ENCODE results near the gene GBP7.
"Not testable (repeated sequence)": the region's sequence is repeated elsewhere in the genome, so short reads cannot be mapped to it uniquely, and the experiment has no call there.

The GBP7 gene

DNA sequence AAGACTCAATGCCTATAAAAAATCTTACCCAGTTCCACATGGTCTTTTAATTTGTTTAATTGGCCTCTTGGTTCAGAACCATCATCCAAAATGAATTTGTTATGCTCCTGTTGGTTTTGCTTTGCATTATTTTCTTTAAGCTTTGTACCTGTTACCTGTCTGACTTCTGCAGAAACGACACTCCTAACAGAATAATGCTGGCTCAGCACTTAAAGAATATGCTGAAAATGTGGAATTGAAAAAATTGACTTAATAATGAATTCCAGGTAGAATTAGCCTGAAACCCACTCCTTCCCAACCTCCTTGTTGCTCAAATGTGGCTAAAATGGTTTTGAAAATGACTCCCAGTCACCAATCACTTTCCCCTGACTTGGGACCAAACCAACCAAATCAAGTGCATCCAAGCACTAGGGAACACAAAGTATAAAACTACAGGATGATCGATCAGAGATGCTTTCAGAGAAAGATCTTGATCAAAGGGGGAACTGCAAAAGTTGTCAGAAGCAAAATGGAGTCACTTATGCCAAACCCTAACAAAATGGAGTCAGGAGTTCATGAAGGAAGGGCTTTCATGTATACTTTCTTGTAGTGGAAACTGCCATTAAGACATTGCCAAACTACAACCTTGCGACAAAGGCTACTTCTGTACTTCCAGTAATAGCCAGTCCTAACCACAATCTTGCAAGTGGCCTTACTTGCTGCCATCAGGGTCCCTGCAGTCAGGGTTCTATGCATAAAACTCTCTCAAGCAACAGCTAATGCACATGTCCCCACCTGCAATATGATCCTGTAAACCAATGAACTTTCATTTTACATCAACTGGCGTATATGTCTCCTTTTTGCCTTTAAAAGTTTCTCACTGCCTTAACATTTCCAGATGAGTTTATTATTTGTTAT lies 5.4 kb downstream of the GBP7 start:
- no peak for DNase-seq

DNA sequence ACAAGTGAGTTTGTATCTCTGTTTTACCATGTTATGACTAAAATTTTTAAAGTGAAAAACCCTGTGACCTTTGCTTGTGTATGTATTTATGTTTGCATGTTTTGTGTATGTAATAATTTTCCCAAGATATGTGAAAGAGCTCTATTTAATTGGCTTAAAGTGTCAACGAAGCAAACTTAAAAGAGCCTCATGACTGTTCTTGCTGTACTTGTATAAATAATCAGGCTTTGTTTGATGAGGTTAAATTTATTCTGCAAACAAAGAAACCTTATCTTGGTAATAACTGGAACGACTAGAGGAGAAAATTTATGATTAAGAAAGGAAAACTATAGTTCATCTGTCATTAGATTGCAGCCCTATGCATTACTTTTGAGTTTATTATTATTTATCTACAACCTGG lies 6.6 kb downstream of the GBP7 start:
- no peak for DNase-seq

DNA sequence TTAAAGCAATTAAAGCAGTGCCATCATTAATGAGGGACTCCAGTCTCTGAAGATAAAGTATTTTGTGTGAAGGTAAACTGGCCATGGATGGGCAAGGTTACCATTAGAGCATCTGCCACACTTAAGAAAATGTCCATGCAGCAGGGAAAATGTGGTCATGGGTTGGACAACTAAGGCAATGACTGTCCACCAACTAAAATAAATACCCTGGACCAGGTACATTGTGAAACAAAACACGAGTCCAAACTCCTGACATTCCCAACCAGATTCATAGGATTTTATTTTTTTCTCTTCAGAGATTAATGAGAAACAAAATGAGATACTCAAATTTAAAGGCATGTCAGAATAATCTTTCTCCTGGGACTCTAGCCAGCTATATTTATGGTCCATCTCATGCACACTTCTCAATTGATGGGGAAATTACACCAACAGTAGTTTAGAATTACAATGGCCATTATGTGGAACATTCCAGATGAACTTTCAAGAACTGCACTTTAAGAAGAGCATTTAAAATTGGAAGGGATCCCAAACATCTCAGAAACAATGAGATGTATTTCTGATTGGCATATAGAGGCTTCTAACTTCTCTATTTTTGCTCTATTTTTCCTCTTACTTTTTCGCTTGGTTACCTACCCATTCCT lies 8.1 kb downstream of the GBP7 start:
- DNase-seq = no peak

DNA sequence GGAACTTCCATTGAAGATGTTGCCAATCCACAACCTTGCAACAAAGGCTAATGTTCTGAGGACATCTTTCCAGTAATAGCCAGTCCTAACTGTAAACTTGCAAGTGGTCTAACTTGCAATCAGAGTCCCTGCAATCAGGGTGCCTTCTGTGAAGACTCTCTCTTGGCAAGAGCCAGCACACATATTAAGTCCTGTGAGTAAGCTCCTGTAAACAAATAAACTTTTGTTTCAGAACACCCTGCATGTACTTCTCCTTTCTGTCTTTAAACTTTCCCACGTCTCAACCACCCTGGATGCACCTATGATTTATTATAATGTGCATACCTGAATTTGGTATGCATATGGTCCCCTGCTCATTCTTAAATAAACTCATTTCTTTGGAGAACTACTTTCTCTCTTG lies 9.1 kb downstream of the GBP7 start:
- DNase-seq = no peak

DNA sequence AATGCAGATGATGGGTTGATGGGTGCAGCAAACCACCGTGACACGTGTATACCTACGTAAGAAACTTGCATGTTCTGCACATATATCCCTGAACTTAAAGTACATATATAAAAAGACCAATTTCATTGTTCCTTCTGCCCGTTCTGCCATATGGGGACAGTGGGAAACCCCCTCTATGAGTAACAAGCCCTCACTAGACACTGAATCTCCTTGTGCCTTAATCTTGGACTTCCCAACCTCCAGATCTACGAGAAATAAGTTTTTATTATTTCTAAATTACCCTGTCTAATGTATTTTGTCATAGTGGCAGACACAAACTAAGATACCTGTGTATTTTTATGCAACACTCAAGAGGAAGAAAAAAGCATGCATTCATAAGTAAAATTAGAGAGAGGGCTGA lies 10.0 kb downstream of the GBP7 start:
- no peak for DNase-seq

DNA sequence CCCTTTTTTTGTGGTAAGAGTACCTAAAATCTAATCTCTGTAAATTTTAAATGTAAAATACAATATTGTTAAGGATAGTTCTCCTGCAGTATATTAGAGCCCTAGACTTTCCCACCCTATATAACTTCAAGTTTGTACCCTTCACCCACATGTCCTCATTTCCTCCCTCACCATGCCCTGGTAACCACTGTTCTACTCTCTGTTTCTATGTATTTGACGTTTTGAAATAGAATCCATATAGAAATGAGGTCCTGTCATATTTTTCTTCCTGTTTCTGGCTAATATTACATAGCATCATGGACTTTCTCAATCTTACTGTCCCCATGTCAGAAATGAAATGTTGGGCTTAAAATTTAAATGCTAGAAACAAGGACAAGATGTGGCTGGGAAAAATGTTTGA lies 24.8 kb downstream of the GBP7 start:
- no peak for DNase-seq

DNA sequence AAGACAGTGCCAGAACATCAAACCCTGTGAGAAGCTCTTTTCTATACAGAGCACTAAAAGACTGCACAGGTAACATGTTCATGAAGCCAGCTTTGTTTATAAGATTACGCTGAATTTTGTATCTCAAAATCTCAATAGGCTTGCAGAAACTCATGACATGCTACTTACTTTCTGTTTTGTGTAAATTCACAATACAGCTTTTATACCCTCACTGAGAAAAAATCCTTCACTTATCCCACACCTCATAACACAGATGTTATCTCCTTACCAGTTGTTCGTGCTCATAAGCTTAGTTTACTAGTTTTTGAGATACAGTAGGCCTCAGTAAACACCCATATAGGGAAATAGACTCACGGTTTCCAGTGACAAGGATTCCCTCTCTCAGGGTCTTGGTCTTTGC lies 25.8 kb downstream of the GBP7 start:
- no peak for DNase-seq

DNA sequence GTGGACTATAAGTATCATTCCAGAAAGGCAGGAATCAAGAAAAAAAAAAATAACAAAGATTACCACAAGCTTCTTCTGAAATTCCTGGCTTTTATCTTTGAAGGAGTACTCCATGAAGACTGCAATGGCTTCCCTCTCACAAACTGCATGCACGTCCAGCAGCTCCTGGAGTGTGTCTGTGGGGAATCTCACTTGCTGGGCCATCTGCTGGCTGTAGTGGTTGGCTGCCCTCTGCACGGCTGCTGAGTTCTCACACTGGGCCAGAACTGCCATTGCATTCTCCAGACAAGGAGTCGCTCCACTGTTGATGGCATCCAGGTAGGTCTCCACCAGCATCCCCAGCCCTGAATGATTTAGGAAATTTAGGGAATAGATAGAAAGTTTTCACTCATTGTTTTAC lies 26.6 kb downstream of the GBP7 start:
- DNase-seq = no peak

DNA sequence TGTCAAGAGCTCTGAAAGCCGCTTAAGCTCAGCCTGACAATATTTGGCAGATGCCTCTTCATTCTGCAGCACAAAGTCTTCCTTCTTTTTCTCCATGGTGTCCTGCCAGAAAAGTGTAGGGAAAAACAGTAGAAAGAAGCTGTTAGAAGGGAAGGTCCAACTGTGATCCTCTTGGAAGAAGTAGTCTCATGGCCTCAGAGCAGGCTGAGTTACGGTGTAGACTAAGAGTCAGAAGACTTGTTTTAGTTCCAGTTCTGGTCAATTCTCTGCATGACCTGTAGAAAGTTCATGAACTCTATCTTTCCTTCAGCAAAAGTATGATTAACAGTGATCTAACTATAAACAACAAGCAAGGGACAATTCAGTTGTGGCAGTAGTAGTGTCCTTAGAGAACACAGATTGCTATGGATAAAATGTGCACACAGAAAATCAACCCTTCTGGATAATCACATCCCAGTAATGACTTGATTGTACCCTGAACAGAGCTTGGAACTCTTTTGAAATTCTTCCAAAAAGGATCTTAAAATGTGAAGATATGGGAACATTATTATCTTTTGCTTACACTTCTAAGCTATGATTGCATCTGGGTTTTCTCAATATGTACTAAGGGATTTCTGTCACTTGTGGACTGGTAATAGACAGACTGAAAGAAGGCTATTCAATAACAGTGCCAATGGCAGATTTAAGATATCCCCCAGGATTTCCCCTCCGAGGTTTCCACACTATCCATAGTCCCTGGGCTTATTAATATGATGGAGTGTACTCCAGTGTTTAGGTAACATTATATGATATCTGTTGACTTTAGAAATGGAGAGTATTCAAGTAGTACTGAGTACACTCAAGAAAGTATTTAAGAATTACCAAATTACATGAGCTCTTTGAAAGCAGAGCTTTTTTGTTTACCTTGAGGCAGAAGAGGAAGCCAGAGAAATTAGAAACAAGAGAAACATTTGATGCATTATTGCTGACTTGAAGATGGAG lies 27.8 kb downstream of the GBP7 start:
- no peak for DNase-seq

DNA sequence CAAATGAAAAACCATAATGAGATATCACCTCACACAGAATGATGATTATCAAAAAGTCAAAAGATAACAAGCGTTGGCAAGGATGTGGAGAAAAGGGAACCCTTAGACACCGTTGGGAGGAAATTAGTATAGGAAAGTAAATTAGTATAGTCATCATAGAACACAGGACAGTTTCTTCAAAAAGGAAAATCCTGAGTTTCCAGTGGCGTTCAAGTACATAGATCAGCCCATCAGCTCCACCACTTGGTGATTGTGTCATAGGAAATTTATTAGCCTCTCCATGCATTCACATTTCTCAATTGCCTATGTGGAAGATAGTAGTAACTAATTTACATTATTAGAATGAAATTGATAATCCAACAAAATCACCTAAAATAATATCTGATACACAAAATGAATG lies 29.1 kb downstream of the GBP7 start:
- DNase-seq = no peak

DNA sequence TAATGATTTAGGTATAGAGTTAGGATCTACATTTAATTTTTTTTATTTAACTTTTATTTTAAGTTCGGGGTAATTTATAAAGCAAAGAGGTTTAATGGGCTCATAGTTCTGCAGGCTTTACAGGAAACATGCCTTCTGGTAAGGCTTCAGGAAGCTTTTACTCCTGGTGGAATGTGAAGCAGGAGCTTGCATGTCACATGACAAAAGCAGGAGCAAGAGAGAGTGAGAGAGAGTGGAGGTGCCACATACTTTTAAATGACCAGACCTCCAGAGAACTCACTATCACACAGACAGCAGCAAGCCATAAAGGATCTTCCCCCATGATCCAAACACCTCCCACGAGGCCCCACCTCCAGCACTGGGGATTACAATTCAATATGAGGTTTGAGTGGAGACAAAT lies 32.3 kb downstream of the GBP7 start:
- no peak for DNase-seq

DNA sequence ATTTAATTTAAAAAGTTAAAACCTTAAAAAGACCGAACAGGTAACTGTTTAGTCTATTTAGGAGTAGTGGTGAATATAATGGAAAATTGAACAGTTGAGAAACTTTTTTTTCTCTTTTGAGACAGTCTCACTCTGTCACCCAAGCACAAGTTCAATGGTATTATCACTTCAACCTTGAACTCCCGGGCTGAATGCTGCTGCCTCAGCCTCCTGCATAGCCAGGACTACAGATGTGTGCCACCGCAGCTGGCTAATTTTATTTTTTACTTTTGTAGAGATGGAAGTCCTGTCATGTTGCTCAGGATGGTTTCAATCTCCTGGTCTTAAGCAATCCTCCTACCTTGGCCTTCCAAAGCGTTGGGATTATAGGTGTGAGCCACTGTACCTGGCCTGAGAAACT lies 33.6 kb downstream of the GBP7 start:
- DNase-seq = no peak

DNA sequence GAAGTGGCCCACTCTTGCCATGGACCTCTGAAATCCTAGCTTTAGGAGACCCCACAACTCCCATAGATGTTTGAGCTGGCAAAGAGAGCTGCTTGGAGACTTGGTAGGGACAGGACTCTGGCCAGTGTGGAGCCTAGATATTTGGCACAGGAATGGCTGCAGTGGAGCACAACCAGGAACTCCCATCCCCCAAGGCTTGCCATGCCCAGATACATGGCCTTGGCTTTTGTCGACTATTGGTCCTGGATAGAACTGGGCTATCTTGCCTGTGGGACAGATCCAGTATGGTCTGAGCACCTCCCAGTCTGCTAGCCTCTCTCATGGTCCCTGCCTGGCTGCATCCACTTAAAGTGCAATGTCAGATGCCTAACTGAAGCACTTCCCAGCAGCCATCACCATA lies 42.1 kb downstream of the GBP7 start:
- DNase-seq = no peak

DNA sequence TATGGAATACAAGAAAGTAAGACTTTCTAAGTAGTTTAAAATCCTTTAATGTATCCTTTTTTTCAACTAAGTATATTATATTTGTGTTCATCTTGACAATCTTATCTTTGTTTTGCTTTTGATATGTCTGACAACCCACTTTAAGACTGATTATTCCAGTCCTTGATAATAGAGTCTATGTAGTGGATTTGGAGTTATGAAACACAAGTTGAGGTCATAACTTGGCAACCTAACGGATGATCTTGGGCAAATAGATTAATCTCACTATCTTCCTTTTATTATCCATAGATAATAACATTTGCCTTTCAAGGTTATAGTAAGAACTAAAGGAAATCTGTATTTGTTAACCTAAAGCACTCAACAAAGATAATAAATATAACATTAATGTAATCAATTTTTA lies 45.1 kb downstream of the GBP7 start:
- no peak for DNase-seq

DNA sequence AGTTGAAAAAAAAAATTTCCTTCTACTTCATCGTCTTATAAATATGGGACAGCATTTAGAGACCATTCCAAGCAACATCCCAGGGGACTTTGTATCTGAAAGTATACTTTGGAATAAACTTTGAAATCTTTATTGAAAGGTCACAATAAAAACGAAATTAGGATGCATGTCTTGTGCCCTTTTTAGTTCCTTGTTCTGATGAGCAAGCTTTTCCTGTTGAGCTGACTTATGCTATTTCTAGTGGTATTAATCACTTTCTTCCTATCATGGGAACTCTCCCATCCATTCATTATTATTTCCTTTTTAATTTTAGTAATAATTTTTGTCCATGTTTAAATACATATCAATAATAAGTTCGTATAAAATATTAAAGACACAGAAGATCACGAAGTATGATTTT lies 45.9 kb downstream of the GBP7 start:
- no peak for DNase-seq

DNA sequence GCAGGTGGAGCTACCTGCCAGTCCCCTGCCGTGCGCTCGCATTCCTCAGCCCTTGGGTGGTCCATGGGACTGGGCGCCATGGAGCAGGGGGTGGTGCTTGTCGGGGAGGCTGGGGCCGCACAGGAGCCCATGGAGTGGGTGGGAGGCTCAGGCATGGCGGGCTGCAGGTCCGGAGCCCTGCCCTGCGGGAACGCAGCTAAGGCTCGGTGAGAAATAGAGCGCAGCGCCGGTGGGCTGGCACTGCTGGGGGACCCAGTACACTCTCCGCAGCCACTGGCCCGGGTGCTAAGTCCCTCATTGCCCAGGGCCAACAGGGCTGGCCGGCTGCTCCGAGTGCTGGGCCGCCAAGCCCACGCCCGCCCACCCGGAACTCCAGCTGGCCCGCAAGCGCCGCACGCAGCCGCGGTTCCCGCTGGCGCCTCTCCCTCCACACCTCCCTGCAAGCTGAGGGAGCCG lies 47.8 kb downstream of the GBP7 start:
- DNase-seq = not testable (repeated sequence)

DNA sequence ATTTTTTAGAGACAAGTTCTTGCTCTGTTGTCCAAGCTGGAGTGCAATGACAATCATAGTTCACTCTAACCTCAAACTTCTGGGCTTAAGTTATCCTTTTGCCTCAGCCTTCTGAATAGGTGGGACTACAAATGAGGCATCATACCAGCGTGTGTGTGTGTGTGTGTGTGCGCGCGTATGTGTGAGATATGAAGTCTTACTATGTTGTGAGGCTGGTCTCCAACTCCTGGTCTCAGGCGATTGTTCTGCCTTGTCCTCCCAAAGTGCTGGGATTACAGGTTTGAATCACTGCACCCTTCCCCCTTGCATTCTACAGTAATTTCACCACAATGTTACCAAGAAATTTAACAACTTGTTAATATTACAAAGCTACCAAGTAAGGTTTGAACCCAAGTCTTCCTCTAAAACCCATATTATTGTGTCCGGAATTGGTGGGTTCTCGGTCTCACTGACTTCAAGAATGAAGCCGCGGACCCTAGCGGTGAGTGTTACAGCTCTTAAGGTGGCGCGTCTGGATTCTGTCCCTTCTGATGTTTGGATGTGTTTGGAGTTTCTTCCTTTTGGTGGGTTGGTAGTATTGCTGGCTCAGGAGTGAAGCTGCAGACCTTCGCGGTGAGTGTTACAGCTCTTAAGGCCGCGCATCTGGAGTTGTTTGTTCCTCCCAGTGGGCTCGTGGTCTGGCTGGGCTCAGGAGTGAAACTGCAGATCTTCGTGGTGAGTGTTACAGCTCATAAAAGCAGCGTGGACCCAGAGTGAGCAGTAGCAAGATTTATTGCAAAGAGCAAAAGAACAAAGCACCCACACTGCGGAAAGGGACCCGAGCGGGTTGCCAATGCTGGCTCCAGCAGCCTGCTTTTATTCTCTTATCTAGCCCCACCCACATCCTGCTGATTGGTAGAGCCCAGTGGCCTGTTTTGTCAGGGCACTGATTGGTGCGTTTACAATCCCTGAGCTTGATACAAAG lies 48.9 kb downstream of the GBP7 start:
- not testable (repeated sequence) for DNase-seq

DNA sequence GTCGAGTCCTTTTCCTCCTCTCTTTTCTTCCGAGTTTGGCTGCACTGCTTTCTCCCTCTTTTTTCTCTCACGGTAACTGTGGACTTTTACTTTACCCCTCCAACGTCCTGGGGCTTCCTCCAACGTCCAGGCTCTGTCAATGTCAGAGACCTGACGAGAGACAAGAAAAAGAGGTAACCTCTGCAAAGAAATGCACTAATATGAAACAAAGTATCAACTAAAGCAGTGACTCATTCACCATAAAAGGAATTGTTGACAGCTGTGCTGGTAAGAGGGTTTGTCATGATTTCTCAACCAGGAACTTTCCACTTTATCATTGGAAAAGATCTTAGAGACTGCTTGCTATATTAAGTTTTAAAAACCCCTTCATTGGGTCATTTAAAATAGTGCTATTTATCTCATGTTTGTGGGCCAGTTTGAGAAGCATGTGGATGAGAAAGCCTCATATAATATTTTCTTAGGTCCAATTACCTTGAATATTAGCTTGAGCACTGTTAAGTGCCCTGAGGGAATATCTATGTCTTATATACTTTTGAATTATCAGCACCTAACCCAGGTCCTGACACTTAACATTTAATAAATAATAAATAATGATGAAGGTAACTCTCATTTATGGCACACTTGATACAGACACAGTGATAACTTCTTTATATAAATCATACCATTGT lies 49.8 kb downstream of the GBP7 start, which contains the start of gene GBP2:
TSS of gene GBP2 (minus strand) at position 202 of the 668 bp plus-strand sequence. CDS start 4,148 bp downstream, outside the sequence.
- DNase-seq = no peak

DNA sequence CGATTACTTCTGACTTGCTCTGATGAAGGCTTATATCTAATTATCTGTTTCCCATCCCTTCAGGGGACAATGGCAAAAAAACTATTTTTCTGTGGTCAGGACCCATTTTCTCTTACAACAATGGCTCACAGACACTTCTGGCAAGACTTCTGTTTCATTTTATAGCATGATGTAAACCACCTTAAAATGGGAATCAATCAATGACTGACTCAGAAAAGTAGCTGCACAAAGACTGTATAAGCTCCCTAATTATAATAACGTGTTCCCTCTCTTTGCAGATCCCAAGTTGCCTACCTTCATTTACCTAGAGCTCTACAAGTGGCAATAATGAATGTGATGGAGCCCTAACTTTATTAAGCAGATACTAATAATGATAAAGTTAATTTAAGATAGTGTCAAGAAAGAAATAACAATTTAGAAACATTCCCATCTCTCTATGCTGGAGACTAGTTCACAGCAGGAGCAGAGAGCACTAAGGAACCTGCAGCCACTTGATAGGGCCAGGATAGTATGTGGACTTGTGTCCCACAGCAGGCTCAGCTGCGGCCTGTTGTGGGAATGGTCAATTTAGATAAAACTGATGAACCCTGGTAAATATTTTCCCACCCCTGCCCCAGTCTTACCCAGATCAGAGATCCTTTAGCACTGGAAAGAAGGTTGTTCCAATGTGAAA lies 50.4 kb downstream of the GBP7 start:
- DNase-seq = no peak

DNA sequence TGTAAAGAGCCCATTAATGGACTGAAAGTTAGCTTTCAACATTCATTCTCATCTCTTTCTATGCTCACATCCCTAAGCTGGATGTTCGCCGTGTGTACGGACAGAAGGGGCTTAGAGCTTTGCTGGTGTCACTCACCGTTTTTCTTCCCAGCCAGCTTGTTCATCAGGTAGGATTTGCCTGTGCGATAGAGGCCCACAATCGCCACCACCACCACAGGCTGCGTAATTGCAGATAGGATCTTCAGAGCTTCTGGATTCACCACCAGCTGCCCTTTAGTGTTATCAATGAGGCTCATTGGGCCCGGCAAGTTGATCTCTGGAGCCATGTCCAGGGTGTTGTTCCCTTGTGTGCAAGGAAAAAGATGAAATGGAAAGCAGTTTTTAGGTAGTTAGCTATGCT lies 54.2 kb downstream of the GBP7 start:
- DNase-seq = no peak

DNA sequence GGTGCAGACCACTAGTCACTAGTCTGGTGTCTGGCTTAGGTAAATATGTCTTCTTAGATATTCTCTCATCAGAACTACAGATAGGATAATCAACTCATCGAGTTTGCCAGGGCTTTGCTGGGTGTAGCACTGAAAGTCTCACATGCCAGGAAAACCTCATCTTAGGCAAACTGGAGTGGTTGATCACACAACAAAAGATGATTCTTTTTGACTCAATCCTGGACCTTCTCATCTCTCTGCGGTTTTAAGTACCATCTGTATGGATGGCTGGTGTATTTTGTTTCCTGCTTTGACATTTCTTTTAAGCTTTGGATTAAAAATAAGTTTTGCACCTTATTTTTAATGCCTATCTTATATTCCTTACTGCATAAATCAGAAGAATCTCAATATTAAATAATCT lies 61.1 kb downstream of the GBP7 start:
- DNase-seq = no peak

All from right hindlimb (tissue), 1 donor.